HEK293 (cell line): ENCODE results near the gene AEBP1.
"Not testable (repeated sequence)": the region's sequence is repeated elsewhere in the genome, so short reads cannot be mapped to it uniquely, and the experiment has no call there.

ENCODE experiments used
- CTCF ChIA-PET: fragments of 350-600 bp; formaldehyde crosslinking; extraction: SDS; loops from one replicate; lab custom pipeline; 2021; ENCODE audit warnings: antibody characterized with exemption; lab: Yijun Ruan, JAX
- POLR2A ChIA-PET: fragments of 300-600 bp; formaldehyde crosslinking; extraction: SDS; loops from one replicate; lab custom pipeline; 2020; ENCODE audit warnings: antibody characterized with exemption, inconsistent platforms; lab: Yijun Ruan, JAX
- H3K27ac ChIP-seq: fragments of 200-500 bp; sonication (Bioruptor generic); 2 replicates; pipeline ENCODE4 v1.5.1; 2014; ENCODE audit warnings: low read depth, low read length, control low read depth, inconsistent platforms; ENCODE audit errors: extremely low read depth
- H3K36me3 ChIP-seq, 2 experiments: fragments of 200-500 bp in 1 of 2; sonication (Bioruptor generic) in 1 of 2; 1 replicate in 1 of 2; 2 replicates in 1 of 2; pipeline ENCODE4 v1.5.1; 2014 to 2017; ENCODE audit warnings: inconsistent platforms in 2 of 2, low read length in 2 of 2; ENCODE audit not compliant: control insufficient read depth in 2 of 2, insufficient read depth in 1 of 2
- H3K4me1 ChIP-seq: fragments of 200-500 bp; sonication (Bioruptor generic); 2 replicates; pipeline ENCODE4 v1.5.1; 2014; ENCODE audit warnings: mild to moderate bottlenecking, low read length, inconsistent platforms; ENCODE audit not compliant: control insufficient read depth, insufficient read depth
- H3K4me3 ChIP-seq: 2 replicates; pipeline ENCODE4 v1.5.1; 2011; ENCODE audit warnings: low read depth, mild to moderate bottlenecking, control low read depth, low read length, moderate library complexity
- H3K9me3 ChIP-seq: fragments of 200-500 bp; sonication (Bioruptor generic); 2 replicates; pipeline ENCODE4 v1.5.1; 2014; ENCODE audit warnings: low read depth, low read length, inconsistent platforms; ENCODE audit not compliant: control insufficient read depth, insufficient read depth
- KLF10 ChIP-seq: fragments of 450-650 bp; IDR thresholded peaks from 2 replicates; pipeline ENCODE4 v1.5.1; 2018; ENCODE audit warnings: missing biosample characterization, mild to moderate bottlenecking, missing genetic modification characterization
- KLF9 ChIP-seq: fragments of 450-650 bp; formaldehyde crosslinking; IDR thresholded peaks from 2 replicates; pipeline ENCODE4 v1.5.1; 2016; ENCODE audit warnings: missing biosample characterization, missing genetic modification characterization, low read depth
- PATZ1 ChIP-seq: fragments of 450-650 bp; formaldehyde crosslinking; IDR thresholded peaks from 2 replicates; pipeline ENCODE4 v1.5.1; 2016; ENCODE audit warnings: missing biosample characterization, missing genetic modification characterization
- SALL2 ChIP-seq: fragments of 450-650 bp; formaldehyde crosslinking; IDR thresholded peaks from 2 replicates; pipeline ENCODE4 v1.5.0; 2017; ENCODE audit warnings: missing biosample characterization, mild to moderate bottlenecking, missing genetic modification characterization, borderline replicate concordance
- SCRT2 ChIP-seq: fragments of 450-650 bp; formaldehyde crosslinking; IDR thresholded peaks from 2 replicates; pipeline ENCODE4 v1.5.1; 2016; ENCODE audit warnings: missing biosample characterization, missing genetic modification characterization
- ZBTB21 ChIP-seq: fragments of 450-650 bp; formaldehyde crosslinking; IDR thresholded peaks from 2 replicates; pipeline ENCODE4 v1.5.1; 2017; ENCODE audit warnings: missing biosample characterization, missing genetic modification characterization
- ZNF121 ChIP-seq: fragments of 450-650 bp; formaldehyde crosslinking; IDR thresholded peaks from 2 replicates; pipeline ENCODE4 v1.5.1; 2016; ENCODE audit warnings: missing biosample characterization, missing genetic modification characterization
- ZNF140 ChIP-seq: fragments of 450-650 bp; formaldehyde crosslinking; IDR thresholded peaks from 2 replicates; pipeline ENCODE4 v1.5.1; 2016; ENCODE audit warnings: missing biosample characterization, missing genetic modification characterization
- ZNF24 ChIP-seq: fragments of 450-650 bp; formaldehyde crosslinking; IDR thresholded peaks from 2 replicates; pipeline ENCODE4 v1.5.1; 2016; ENCODE audit warnings: missing biosample characterization, missing genetic modification characterization
- ZNF335 ChIP-seq: fragments of 450-650 bp; formaldehyde crosslinking; conservative IDR thresholded peaks from 2 replicates; pipeline ENCODE4 v1.5.1; 2016; ENCODE audit warnings: missing biosample characterization, missing genetic modification characterization
- ZNF423 ChIP-seq: fragments of 450-650 bp; formaldehyde crosslinking; IDR thresholded peaks from 2 replicates; pipeline ENCODE4 v1.5.1; 2016; ENCODE audit warnings: missing biosample characterization, missing genetic modification characterization
- ZNF548 ChIP-seq: fragments of 450-650 bp; formaldehyde crosslinking; IDR thresholded peaks from 2 replicates; pipeline ENCODE4 v1.5.1; 2016; ENCODE audit warnings: missing biosample characterization, missing genetic modification characterization
- ZNF580 ChIP-seq: fragments of 450-650 bp; formaldehyde crosslinking; IDR thresholded peaks from 2 replicates; pipeline ENCODE4 v1.5.1; 2016; ENCODE audit warnings: missing biosample characterization, missing genetic modification characterization
- ZNF600 ChIP-seq: fragments of 450-650 bp; formaldehyde crosslinking; IDR thresholded peaks from 2 replicates; pipeline ENCODE4 v1.5.1; 2016; ENCODE audit warnings: missing biosample characterization, missing genetic modification characterization
- ZNF624 ChIP-seq: fragments of 450-650 bp; formaldehyde crosslinking; IDR thresholded peaks from 2 replicates; pipeline ENCODE4 v1.5.1; 2017; ENCODE audit warnings: missing biosample characterization, missing genetic modification characterization
- ZNF629 ChIP-seq: fragments of 450-650 bp; formaldehyde crosslinking; IDR thresholded peaks from 2 replicates; pipeline ENCODE4 v1.5.1; 2017; ENCODE audit warnings: missing biosample characterization, missing genetic modification characterization
- ZNF76 ChIP-seq: fragments of 450-650 bp; formaldehyde crosslinking; IDR thresholded peaks from 2 replicates; pipeline ENCODE4; 2016; ENCODE audit warnings: low read depth, missing biosample characterization, missing genetic modification characterization, borderline replicate concordance
- ZNF791 ChIP-seq: fragments of 450-650 bp; formaldehyde crosslinking; IDR thresholded peaks from 2 replicates; pipeline ENCODE4 v1.5.1; 2016; ENCODE audit warnings: missing biosample characterization, missing genetic modification characterization
- ZSCAN23 ChIP-seq: fragments of 450-650 bp; formaldehyde crosslinking; IDR thresholded peaks from 2 replicates; pipeline ENCODE4 v1.5.1; 2016; ENCODE audit warnings: missing biosample characterization, missing genetic modification characterization
- TF ChIP-seq, protein P1 (sequence below): fragments of 450-650 bp; formaldehyde crosslinking; optimal IDR thresholded peaks from 2 replicates; pipeline ENCODE3; 2016; ENCODE audit warnings: missing biosample characterization, mild to moderate bottlenecking, missing genetic modification characterization

The AEBP1 gene

GRCh38 chr7:44123190-44124003 is 19.3 kb downstream of the AEBP1 start, which contains the start of gene POLD2 (continued):
- TF ChIP-seq ZNF140 (tag by site-specific recombination) (no peak), ZSCAN23 (tag by site-specific recombination) (no peak)

DNA sequence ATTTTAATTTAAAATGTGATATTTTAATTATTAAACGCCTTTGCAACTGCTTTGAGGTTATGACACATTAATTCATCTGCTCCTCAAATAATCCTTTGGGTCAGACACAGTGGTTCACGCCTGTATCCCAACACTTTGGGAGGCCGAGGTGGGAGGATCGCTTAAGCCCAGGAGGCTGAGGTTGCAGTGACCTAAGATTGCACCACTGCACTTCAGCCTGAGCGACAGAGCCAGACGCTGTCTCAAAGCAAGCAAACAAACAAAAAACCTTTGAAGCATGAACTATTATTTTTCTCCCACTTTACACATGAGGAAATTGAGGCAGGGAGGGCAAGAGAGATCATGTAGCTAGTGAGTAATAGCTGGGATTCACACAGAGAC is 20.7 kb downstream of the AEBP1 start:
- Histone ChIP-seq H3K9me3 (no peaks in the 10 kb centered on the region), H3K4me3 (no peak overlapping the region), H3K4me1 (no peaks in the 10 kb centered on the region), H3K27ac (no peak overlapping the region)
- POLR2A ChIA-PET: no interaction called here
- CTCF ChIA-PET: interaction anchor here (1.2 kb wide), 1 partner anchor 69 kb away, joined by 3 read pairs; no protein-coding TSS in a partner anchor
- no peak for TF ChIP-seq ZNF629 (tag by site-specific recombination)
- TF ChIP-seq, all 188 proteins: peak for 0
- peaks cover 12 to 24% of the 10 kb centered on the region in 2 experiments for H3K36me3 ChIP-seq

DNA sequence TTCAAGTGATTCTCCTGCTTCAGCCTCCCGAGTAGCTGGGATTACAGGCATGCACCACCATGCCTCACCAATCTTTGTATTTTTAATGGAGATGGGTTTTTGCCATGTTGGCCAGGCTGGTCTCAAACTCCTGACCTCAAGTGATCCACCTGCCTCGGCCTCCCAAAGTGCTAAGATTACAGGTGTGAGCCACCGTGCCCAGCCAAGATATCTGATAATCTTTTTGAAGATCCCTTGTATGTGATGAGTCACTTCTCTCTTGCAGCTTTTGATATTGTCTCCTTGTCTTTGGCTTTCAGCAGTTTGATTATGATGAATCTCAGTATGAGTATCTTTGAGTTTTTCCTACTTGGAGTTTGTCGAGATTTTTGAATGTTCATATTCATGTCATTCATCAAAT is 22.4 kb downstream of the AEBP1 start:
- H3K4me3 ChIP-seq, H3K4me1 ChIP-seq, H3K36me3 ChIP-seq, H3K27ac ChIP-seq, H3K9me3 ChIP-seq, POLR2A ChIA-PET: not testable (repeated sequence)
- CTCF ChIA-PET: interaction anchor here (0.7 kb wide), 2 partner anchors 60 to 97 kb away, joined by 3 read pairs; no protein-coding TSS in a partner anchor
- peak; percentile 94 for TF ChIP-seq ZNF791 (tag by site-specific recombination)

GRCh38 chr7:44127161-44127560 is 23.0 kb downstream of the AEBP1 start:
- Histone ChIP-seq H3K27ac (no peak overlapping the region), H3K4me3 (no peak overlapping the region), H3K4me1 (no peaks in the 10 kb centered on the region), H3K9me3 (no peaks in the 10 kb centered on the region), H3K36me3 (peaks cover 0 to under 1% of the 10 kb centered on the region in 2 experiments; a peak in 1 of 3 replicates)
- ChIA-PET POLR2A (no interaction called here), CTCF (interaction anchor here (0.7 kb wide), 1 partner anchor 8 kb away, joined by 3 read pairs; no protein-coding TSS in a partner anchor)
- TF ChIP-seq ZNF76 (tag by site-specific recombination): no peak
- TF ChIP-seq ZNF423 (tag by site-specific recombination): no peak
- TF ChIP-seq ZNF624 (tag by site-specific recombination): no peak
- TF ChIP-seq ZNF24 (tag by site-specific recombination): no peak
- TF ChIP-seq ZBTB21 (tag by site-specific recombination): no peak
- TF ChIP-seq ZNF580 (tag by site-specific recombination): no peak
- TF ChIP-seq PATZ1 (tag by site-specific recombination): no peak
- no peak for TF ChIP-seq ZNF335 (tag by site-specific recombination)
- TF ChIP-seq, protein P1, sequence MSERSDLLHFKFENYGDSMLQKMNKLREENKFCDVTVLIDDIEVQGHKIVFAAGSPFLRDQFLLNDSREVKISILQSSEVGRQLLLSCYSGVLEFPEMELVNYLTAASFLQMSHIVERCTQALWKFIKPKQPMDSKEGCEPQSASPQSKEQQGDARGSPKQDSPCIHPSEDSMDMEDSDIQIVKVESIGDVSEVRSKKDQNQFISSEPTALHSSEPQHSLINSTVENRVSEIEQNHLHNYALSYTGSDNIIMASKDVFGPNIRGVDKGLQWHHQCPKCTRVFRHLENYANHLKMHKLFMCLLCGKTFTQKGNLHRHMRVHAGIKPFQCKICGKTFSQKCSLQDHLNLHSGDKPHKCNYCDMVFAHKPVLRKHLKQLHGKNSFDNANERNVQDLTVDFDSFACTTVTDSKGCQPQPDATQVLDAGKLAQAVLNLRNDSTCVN (tag by site-specific recombination): no peak
- TF ChIP-seq KLF9 (tag by site-specific recombination): no peak
- no peak for TF ChIP-seq ZNF600 (tag by site-specific recombination)
- TF ChIP-seq ZNF121: no peak
- no peak for TF ChIP-seq SCRT2 (tag by site-specific recombination)
- TF ChIP-seq SALL2 (tag by site-specific recombination): no peak
- TF ChIP-seq ZNF548: no peak
- TF ChIP-seq KLF10 (tag by site-specific recombination): no peak
